IPS-15b (cell line): ENCODE results near the gene ST6GALNAC4.

Source experiments
- H3K27me3 ChIP-seq: one replicate; pipeline ENCODE4 v1.6.1; 2013; ENCODE audit warnings: low read length; ENCODE audit not compliant: control insufficient read depth, insufficient read depth
- H3K36me3 ChIP-seq: one replicate; pipeline ENCODE4 v1.6.1; 2013; ENCODE audit warnings: low read length; ENCODE audit not compliant: control insufficient read depth, insufficient read depth
- H3K4me1 ChIP-seq: one replicate; pipeline ENCODE4 v1.6.1; 2013; ENCODE audit warnings: mild to moderate bottlenecking, low read length; ENCODE audit not compliant: control insufficient read depth, insufficient read depth
- H3K4me3 ChIP-seq: one replicate; pipeline ENCODE4 v1.5.1; 2013; ENCODE audit warnings: low read depth, low read length
- H3K9ac ChIP-seq: one replicate; pipeline ENCODE4 v1.6.1; 2013; ENCODE audit warnings: low read depth, mild to moderate bottlenecking, low read length
- H3K9me3 ChIP-seq: one replicate; pipeline ENCODE4 v1.6.1; 2013; ENCODE audit warnings: mild to moderate bottlenecking, low read length; ENCODE audit not compliant: control insufficient read depth, insufficient read depth

Gene ST6GALNAC4

GRCh38 chr9:127955294-127956015 is 38.6 kb upstream of the ST6GALNAC4 start:
- Histone ChIP-seq H3K27me3 (no peaks in the 10 kb centered on the region), H3K9me3 (no peaks in the 10 kb centered on the region), H3K4me3 (no peak overlapping the region), H3K9ac (no peak overlapping the region), H3K36me3 (peaks cover 3% of the 10 kb centered on the region), H3K4me1 (peaks cover 11% of the 10 kb centered on the region)

- H3K36me3 ChIP-seq = peaks cover 3% of the 10 kb centered on the region
- no peaks in the 10 kb centered on the region for H3K9me3 ChIP-seq
- H3K4me3 ChIP-seq = no peak overlapping the region
- H3K4me1 ChIP-seq = peaks cover 11% of the 10 kb centered on the region
- no peak overlapping the region for H3K9ac ChIP-seq
- H3K27me3 ChIP-seq = no peaks in the 10 kb centered on the region
Measured at GRCh38 chr9:127954831-127955293, 38.0 kb upstream of the ST6GALNAC4 start.

- no peaks in the 10 kb centered on the region for H3K9me3 ChIP-seq
- H3K4me3 ChIP-seq = no peak overlapping the region
- peak overlapping the region; percentile 54 for H3K9ac ChIP-seq
- H3K36me3 ChIP-seq = peaks cover 3% of the 10 kb centered on the region
- no peaks in the 10 kb centered on the region for H3K27me3 ChIP-seq
- peaks cover 11% of the 10 kb centered on the region for H3K4me1 ChIP-seq
Measured at GRCh38 chr9:127953768-127954505, 37.1 kb upstream of the ST6GALNAC4 start.

- Histone ChIP-seq H3K4me3 (no peak overlapping the region), H3K36me3 (peaks cover 4% of the 10 kb centered on the region), H3K4me1 (peaks cover 11% of the 10 kb centered on the region), H3K9ac (peak overlapping the region; percentile 54), H3K9me3 (no peaks in the 10 kb centered on the region), H3K27me3 (no peaks in the 10 kb centered on the region)
Measured at GRCh38 chr9:127953154-127953553, 36.3 kb upstream of the ST6GALNAC4 start.

GRCh38 chr9:127950513-127951289 is 33.9 kb upstream of the ST6GALNAC4 start:
- no peak overlapping the region for H3K9ac ChIP-seq
- no peaks in the 10 kb centered on the region for H3K27me3 ChIP-seq
- H3K4me3 ChIP-seq = no peak overlapping the region
- H3K4me1 ChIP-seq = peaks cover 6% of the 10 kb centered on the region
- H3K9me3 ChIP-seq = no peaks in the 10 kb centered on the region
- H3K36me3 ChIP-seq = peaks cover 17% of the 10 kb centered on the region

GRCh38 chr9:127949827-127950512 is 33.1 kb upstream of the ST6GALNAC4 start:
- Histone ChIP-seq H3K9me3 (no peaks in the 10 kb centered on the region), H3K9ac (no peak overlapping the region), H3K4me3 (no peak overlapping the region), H3K27me3 (no peaks in the 10 kb centered on the region), H3K4me1 (peaks cover under 1% of the 10 kb centered on the region), H3K36me3 (peaks cover 23% of the 10 kb centered on the region)

- Histone ChIP-seq H3K27me3 (no peaks in the 10 kb centered on the region), H3K9ac (peak overlapping the region; percentile 24), H3K9me3 (no peaks in the 10 kb centered on the region), H3K36me3 (peaks cover 33% of the 10 kb centered on the region), H3K4me3 (no peak overlapping the region), H3K4me1 (peaks cover 3% of the 10 kb centered on the region)
Measured at GRCh38 chr9:127947841-127948710, 31.2 kb upstream of the ST6GALNAC4 start.

GRCh38 chr9:127946728-127947127 is 29.9 kb upstream of the ST6GALNAC4 start:
- no peak overlapping the region for H3K4me3 ChIP-seq
- H3K9ac ChIP-seq = no peak overlapping the region
- peaks cover 43% of the 10 kb centered on the region for H3K36me3 ChIP-seq

GRCh38 chr9:127945942-127946341 is 29.1 kb upstream of the ST6GALNAC4 start:
- no peaks in the 10 kb centered on the region for H3K27me3 ChIP-seq
- H3K36me3 ChIP-seq = peaks cover 49% of the 10 kb centered on the region
- H3K4me3 ChIP-seq = no peak overlapping the region
- no peak overlapping the region for H3K9ac ChIP-seq
- H3K9me3 ChIP-seq = no peaks in the 10 kb centered on the region
- H3K4me1 ChIP-seq = peaks cover 3% of the 10 kb centered on the region

More at GRCh38 chr9:127946728-127947127, 29.9 kb upstream of the ST6GALNAC4 start:
- Histone ChIP-seq H3K9me3 (no peaks in the 10 kb centered on the region), H3K27me3 (no peaks in the 10 kb centered on the region), H3K4me1 (peaks cover 3% of the 10 kb centered on the region)

- no peaks in the 10 kb centered on the region for H3K27me3 ChIP-seq
- peaks cover 3% of the 10 kb centered on the region for H3K4me1 ChIP-seq
- no peak overlapping the region for H3K4me3 ChIP-seq
- H3K36me3 ChIP-seq = peaks cover 47% of the 10 kb centered on the region
- H3K9ac ChIP-seq = no peak overlapping the region
- no peaks in the 10 kb centered on the region for H3K9me3 ChIP-seq
Measured at GRCh38 chr9:127945338-127945737, 28.5 kb upstream of the ST6GALNAC4 start.
